ENCODE measurements around the gene EPHB1. TPM values are rescaled to one million over a fixed set of nuclear protein-coding genes. Genes with fewer than 3 reads are reported as not detected.

The EPHB1 gene
- total and polyA plus RNA-seq, 2 of the 13 experiments (the other 11 are each of a cell fraction or from before 2014, with no cell fraction given), result 0.07 to 0.21 TPM

- TF ChIP-seq ZNF446 (CRISPR knock-in tag; IDR thresholded peaks at IDR 0.05) (no peak), ZNF841 (CRISPR knock-in tag; IDR thresholded peaks at IDR 0.05; ENCODE audit: borderline replicate concordance) (no peak)
Measured at GRCh38 chr3:135216659-135217058, 421.6 kb downstream of the EPHB1 start (continued).

GRCh38 chr3:135217730-135218129 lies 422.7 kb downstream of the EPHB1 start:
- CTCF ChIA-PET (ENCODE audit: low intra/inter-chr PET ratio, low total read pairs), result no interaction called here
- intact Hi-C loops (cut with micrococcal nuclease; ENCODE audit: unreplicated experiment) (no loop called here), in situ Hi-C loops (cut with HindIII; ENCODE audit: extremely low pct_ligation_motif_present, low pct_unique_long_range_greater_than_20kb) (no loop called here)
- ATAC-seq (no peak), FAIRE-seq (no peak), DNase-seq (ENCODE audit: low spot score) (no peak)
- Histone ChIP-seq H4K20me1 (ENCODE audit: insufficient read depth, low read length) (no peaks in the 10 kb centered on the region), H3K4me3 (replicated peaks in 1 of 3; ENCODE audit: insufficient read depth in 1 of 3, low read depth in 2 of 3, low read length in 3 of 3) (no peak overlapping the region), H3K9me3 (ENCODE audit: low read length) (no peaks in the 10 kb centered on the region), H2AFZ (ENCODE audit: low read length) (no peak overlapping the region), H3K27me3 (ENCODE audit: control insufficient read depth in 1 of 2, insufficient read depth in 2 of 2, low read length in 2 of 2) (no peaks in the 10 kb centered on the region; a peak in 1 of 5 replicates), H3K9ac (ENCODE audit: insufficient read depth, low read depth, low read length) (no peak overlapping the region), H3K4me1 (ENCODE audit: insufficient read depth, low read length) (no peaks in the 10 kb centered on the region), H3K4me2 (ENCODE audit: low read depth, low read length) (no peak overlapping the region), H3K79me2 (ENCODE audit: insufficient read depth, low read length) (no peaks in the 10 kb centered on the region), H3K27ac (ENCODE audit: extremely low read length, insufficient read depth, low read length) (no peak overlapping the region), H3K36me3 (replicated peaks in 1 of 2; ENCODE audit: control insufficient read depth in 1 of 2, insufficient read depth in 2 of 2, low read length in 2 of 2) (no peaks in the 10 kb centered on the region)
- WGBS (ENCODE audit: low lambda C conversion rate), result 0% methylated on average over 3 of the region's 3 CpGs
- POLR2A ChIA-PET, result no interaction called here
- no TSS peak for BruUV-seq (replicated peaks)
- TF ChIP-seq STAT5B (CRISPR knock-in tag; IDR thresholded peaks at IDR 0.05), result no peak
- TF ChIP-seq ZNF547 (CRISPR knock-in tag; IDR thresholded peaks at IDR 0.05), result no peak
- no peak for TF ChIP-seq YEATS4 (CRISPR knock-in tag; IDR thresholded peaks at IDR 0.05; ENCODE audit: borderline replicate concordance)
- TF ChIP-seq SAP130 (CRISPR knock-in tag; IDR thresholded peaks at IDR 0.05; ENCODE audit: low read depth), result no peak
- no peak for TF ChIP-seq RARA (CRISPR knock-in tag; IDR thresholded peaks at IDR 0.05)
- TF ChIP-seq ATF1 (CRISPR knock-in tag; IDR thresholded peaks at IDR 0.05), result no peak
- no peak for TF ChIP-seq ZFP62 (CRISPR knock-in tag; IDR thresholded peaks at IDR 0.05)
- TF ChIP-seq PRDM15 (CRISPR knock-in tag; IDR thresholded peaks at IDR 0.05), result no peak
- no peak for TF ChIP-seq KDM5B (CRISPR knock-in tag; IDR thresholded peaks at IDR 0.05; ENCODE audit: borderline replicate concordance)
- TF ChIP-seq ZNF468 (CRISPR knock-in tag; IDR thresholded peaks at IDR 0.05), result no peak
- no peak for TF ChIP-seq GABPA (IDR thresholded peaks at IDR 0.05; ENCODE audit: low read depth, low read length)
- no peak for TF ChIP-seq GABPA (CRISPR knock-in tag; IDR thresholded peaks at IDR 0.05; ENCODE audit: low read depth)
- TF ChIP-seq GZF1 (CRISPR knock-in tag; IDR thresholded peaks at IDR 0.05), result no peak
- no peak for TF ChIP-seq ZNF7 (CRISPR knock-in tag; IDR thresholded peaks at IDR 0.05)
- TF ChIP-seq KDM1A (CRISPR knock-in tag; IDR thresholded peaks at IDR 0.05), result no peak
- TF ChIP-seq ZNF605 (CRISPR knock-in tag; IDR thresholded peaks at IDR 0.05), result no peak
- no peak for TF ChIP-seq SMAD1 (CRISPR knock-in tag; IDR thresholded peaks at IDR 0.05; ENCODE audit: borderline replicate concordance, low read depth)
- no peak for TF ChIP-seq ZNF597 (CRISPR knock-in tag; IDR thresholded peaks at IDR 0.05)
